ENCODE measurements around the gene EQTN. TPM values are rescaled to one million over a fixed set of nuclear protein-coding genes. Genes with fewer than 3 reads are reported as not detected.

The EQTN gene
- total RNA-seq (not detected), total RNA-seq (0 reads per million in 2 donors)

DNA sequence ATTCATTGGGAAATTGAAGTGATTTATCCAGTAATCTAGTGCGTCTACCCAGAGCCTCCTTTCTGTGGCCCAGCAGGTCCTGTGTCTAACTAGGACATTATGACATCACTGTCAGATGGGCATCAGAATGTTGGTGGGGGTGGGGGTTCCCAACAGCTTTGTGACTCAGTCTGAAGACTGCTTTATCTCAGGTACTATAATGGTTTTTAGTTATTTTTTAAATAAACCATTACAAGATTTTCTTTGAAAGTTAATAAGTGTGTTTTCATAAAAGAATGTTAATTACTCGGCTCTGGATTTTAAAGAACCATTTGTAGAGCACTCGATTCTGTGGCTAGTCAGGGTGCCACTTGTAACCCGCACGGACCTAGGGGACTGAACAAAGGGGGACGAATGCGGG lies at the start of gene EQTN:
Gene EQTN, minus strand, starts transcription at position 101 of the 400 bp plus-strand sequence. Its CDS starts 95 bp downstream, at position 6.
- no peak within 1 kb of the TSS for H3K4me3 Mint-ChIP-seq
- no peak within 1 kb of the TSS for H3K27ac Mint-ChIP-seq
- no peaks in the 10 kb centered on the region for H3K4me1 Mint-ChIP-seq
- ATAC-seq (no peak), DNase-seq (no peak)
- H3K9me3 ChIP-seq (ENCODE audit: control insufficient read depth, low read length, poor library complexity, severe bottlenecking), result no peaks in the 10 kb centered on the region
- H3K27me3 Mint-ChIP-seq, result peaks cover 20% of the 10 kb centered on the region
- peaks cover 2% of the 10 kb centered on the region for H3K36me3 Mint-ChIP-seq (ENCODE audit: low read depth)

- peaks cover 2% of the 10 kb centered on the region for H3K36me3 Mint-ChIP-seq (ENCODE audit: low read depth)
- no peaks in the 10 kb centered on the region for H3K9me3 ChIP-seq (ENCODE audit: control insufficient read depth, low read length, poor library complexity, severe bottlenecking)
- no peak overlapping the region for H3K27ac Mint-ChIP-seq
- no peaks in the 10 kb centered on the region for H3K4me1 Mint-ChIP-seq
- DNase-seq (no peak), ATAC-seq (no peak)
- H3K27me3 Mint-ChIP-seq, result no peaks in the 10 kb centered on the region
- H3K4me3 Mint-ChIP-seq, result no peak overlapping the region
These were observed 47.8 kb upstream of the EQTN start for GRCh38 chr9:27344776-27345175.

DNA sequence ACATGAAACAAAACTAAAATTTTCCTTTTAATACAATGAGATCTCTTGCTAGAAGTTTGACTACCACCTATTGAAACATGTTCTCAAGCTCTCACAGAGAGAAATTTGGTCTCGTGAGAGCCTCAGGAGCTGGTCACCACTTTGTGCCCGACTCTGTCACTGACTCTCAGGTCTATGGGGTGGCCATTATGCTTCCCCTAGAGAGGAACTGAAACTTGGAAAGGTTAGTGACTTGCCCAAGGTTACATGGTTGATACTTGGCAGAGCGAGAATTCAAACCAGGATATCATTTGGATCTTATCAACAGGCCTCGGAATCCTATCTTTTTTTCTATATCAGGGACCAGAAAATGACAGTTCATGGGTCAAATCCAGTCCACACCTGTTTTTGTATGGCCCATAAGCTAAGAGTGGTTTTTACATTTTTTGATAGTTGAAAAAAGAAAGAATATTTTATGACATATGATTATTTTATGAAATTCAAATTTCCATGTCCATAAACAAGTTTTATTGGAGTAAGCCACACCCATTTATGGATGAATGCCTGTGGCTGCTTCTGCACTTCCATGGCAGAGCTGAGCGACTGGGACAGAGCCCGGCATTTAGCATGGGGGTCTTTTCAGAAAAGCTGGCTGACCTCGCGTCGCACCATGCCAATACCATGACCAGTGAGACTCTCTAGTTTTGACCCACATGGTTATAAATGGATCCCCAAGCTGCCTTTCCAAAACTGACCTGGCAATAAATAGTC lies 44.8 kb upstream of the EQTN start:
- H3K9me3 ChIP-seq (ENCODE audit: control insufficient read depth, low read length, poor library complexity, severe bottlenecking), result no peaks in the 10 kb centered on the region
- DNase-seq (no peak), ATAC-seq (no peak)
- H3K4me3 Mint-ChIP-seq, result no peak overlapping the region
- H3K4me1 Mint-ChIP-seq, result no peaks in the 10 kb centered on the region
- no peak overlapping the region for H3K27ac Mint-ChIP-seq
- H3K27me3 Mint-ChIP-seq, result no peaks in the 10 kb centered on the region
- H3K36me3 Mint-ChIP-seq (ENCODE audit: low read depth), result no peaks in the 10 kb centered on the region

DNA sequence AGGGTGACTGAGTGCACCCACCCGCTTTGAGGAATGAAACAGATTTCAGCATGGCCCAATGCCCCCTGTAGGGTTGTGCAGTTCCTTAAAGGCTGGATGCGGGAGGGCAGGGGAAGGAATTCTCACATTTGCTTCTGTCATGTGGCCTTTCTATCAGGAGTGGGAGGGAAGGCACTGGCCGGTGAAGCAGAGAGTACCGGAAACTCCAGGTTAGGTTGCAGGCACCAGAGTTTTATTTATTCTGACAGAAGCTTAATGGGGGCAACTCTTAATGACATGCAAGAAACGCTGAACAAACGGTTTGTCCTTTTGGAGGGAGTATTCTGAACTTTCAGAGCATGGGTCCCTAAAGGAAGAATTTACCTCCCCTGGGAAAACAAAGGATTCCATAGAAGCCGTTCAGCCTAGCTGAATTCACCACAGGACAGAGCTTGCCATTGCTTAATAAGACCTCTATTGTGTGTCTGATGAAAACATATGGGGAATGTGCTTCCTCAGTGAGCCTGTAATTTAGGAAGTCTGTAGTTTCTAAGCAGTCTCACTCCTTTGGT lies 44.1 kb upstream of the EQTN start:
- Mint-ChIP-seq H3K4me3 (no peak overlapping the region), H3K27ac (no peak overlapping the region), H3K27me3 (no peaks in the 10 kb centered on the region), H3K4me1 (no peaks in the 10 kb centered on the region), H3K36me3 (ENCODE audit: low read depth) (no peaks in the 10 kb centered on the region)
- DNase-seq (no peak), ATAC-seq (no peak)
- H3K9me3 ChIP-seq (ENCODE audit: control insufficient read depth, low read length, poor library complexity, severe bottlenecking), result no peaks in the 10 kb centered on the region

DNA sequence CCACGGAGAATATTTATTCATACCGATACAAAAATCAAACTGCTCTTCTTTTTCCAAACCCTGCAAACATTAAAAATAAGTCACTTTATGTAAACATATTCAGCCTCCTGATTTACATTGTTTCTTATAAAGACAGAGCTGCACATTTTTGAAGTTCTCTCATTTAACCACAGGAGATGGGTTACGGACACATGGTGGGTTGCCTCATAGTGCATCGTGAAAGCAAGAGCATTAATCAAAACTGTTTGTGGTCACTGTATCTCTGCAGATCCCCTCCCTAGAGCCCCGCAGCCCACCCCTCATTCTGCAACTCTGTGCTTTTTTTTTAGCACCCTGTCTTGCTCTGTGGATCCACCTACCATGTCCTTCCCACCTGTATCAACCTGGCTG lies 43.3 kb upstream of the EQTN start:
- no peaks in the 10 kb centered on the region for H3K27me3 Mint-ChIP-seq
- ATAC-seq, result no peak

DNA sequence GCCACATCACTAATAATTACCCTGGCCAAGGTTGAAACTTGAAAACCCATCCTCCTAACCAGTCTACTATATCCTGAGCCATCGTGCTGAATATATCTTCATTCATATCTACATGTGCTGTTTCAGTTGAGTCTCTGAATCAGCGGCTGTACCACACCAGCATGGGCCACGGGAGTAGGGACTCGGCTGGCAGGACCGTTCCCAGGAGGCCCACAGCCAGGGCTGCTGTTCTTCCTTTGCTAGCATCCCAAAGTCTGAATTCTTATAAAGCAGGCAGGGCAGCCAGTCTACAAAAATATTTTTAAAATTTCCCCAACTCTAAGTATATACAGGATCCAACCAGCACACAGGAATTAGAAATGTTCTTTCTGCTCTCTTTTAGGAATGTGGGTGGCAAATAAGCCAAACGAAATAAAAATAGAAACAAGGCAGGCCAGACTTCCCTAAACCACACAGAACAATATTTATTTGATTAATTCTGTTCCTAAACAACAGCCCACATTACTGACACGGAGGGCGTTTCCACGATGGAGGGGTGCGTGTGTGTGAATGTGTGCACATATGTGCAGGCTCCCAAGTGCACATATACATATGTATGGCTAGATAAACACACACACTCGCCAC lies 42.8 kb upstream of the EQTN start:
- ATAC-seq, result no peak
- H3K9me3 ChIP-seq (ENCODE audit: control insufficient read depth, low read length, poor library complexity, severe bottlenecking), result no peaks in the 10 kb centered on the region
- H3K27ac Mint-ChIP-seq, result no peak overlapping the region
- H3K4me3 Mint-ChIP-seq, result no peak overlapping the region
- no peaks in the 10 kb centered on the region for H3K36me3 Mint-ChIP-seq (ENCODE audit: low read depth)
- DNase-seq, result no peak
- no peaks in the 10 kb centered on the region for H3K4me1 Mint-ChIP-seq
- H3K27me3 Mint-ChIP-seq, result no peaks in the 10 kb centered on the region

More for the DNA sequence above, 43.3 kb upstream of the EQTN start:
- no peak overlapping the region for H3K4me3 Mint-ChIP-seq
- no peaks in the 10 kb centered on the region for H3K36me3 Mint-ChIP-seq (ENCODE audit: low read depth)
- no peak for DNase-seq
- no peak overlapping the region for H3K27ac Mint-ChIP-seq
- H3K4me1 Mint-ChIP-seq, result no peaks in the 10 kb centered on the region
- no peaks in the 10 kb centered on the region for H3K9me3 ChIP-seq (ENCODE audit: control insufficient read depth, low read length, poor library complexity, severe bottlenecking)

DNA sequence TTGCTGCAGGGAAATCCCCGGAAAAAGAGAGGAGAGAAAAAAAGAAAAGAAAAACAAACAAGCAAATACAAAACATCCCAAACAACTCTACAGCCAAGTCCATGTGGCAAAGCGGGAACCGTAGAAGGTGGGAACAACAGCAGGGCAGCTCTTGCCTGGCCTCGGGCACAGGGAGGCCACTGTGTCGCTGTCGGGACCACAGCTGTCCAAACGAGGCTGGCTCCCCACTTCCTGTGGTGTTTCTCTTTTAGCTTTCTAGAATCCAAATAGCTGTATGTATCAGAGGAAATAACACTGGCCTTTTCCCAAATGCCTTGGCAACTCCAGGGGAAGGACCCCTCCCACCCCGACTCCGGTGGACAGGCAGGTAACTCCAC lies 41.6 kb upstream of the EQTN start:
- no peak for DNase-seq
- H3K9me3 ChIP-seq (ENCODE audit: control insufficient read depth, low read length, poor library complexity, severe bottlenecking), result no peaks in the 10 kb centered on the region
- no peaks in the 10 kb centered on the region for H3K36me3 Mint-ChIP-seq (ENCODE audit: low read depth)
- H3K27ac Mint-ChIP-seq, result no peak overlapping the region
- no peaks in the 10 kb centered on the region for H3K27me3 Mint-ChIP-seq
- no peaks in the 10 kb centered on the region for H3K4me1 Mint-ChIP-seq
- no peak for ATAC-seq
- H3K4me3 Mint-ChIP-seq, result no peak overlapping the region

DNA sequence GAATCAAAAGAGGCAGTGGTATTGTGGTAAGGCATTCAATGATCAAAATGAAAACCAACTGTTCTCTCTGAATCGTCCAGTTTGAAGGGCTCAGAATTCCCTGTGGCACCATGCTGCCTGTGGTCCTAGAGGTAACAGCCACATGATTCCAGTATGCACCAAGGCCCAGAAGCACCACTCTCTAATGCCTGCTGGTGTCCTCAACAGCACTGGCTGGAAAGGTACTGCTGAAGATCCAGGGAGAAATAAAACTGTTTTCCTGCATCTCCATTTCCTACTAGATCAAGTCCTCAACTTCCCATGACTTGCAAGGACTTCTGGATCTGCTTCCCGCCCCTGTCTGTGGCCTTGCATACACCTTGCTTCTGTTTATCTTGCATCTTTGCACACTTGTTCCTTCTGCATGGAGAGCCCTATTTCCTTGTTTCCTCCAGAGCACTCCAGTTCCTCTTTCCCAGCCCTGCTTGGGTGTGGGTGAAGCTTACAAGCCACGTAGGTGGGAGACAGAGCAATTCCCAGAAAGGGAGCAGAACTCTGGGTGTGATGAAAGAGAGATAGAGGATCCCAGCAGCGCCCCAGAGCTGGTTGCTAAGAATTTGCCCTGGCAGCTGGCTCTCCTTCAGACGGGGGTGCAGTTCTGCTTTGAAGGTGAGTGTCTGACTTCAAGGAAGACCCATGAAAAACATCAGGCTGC lies 41.0 kb upstream of the EQTN start:
- Mint-ChIP-seq H3K4me3 (no peak overlapping the region), H3K36me3 (ENCODE audit: low read depth) (no peaks in the 10 kb centered on the region), H3K27ac (no peak overlapping the region), H3K4me1 (no peaks in the 10 kb centered on the region), H3K27me3 (no peaks in the 10 kb centered on the region)
- DNase-seq (no peak), ATAC-seq (no peak)
- H3K9me3 ChIP-seq (ENCODE audit: control insufficient read depth, low read length, poor library complexity, severe bottlenecking), result no peaks in the 10 kb centered on the region

DNA sequence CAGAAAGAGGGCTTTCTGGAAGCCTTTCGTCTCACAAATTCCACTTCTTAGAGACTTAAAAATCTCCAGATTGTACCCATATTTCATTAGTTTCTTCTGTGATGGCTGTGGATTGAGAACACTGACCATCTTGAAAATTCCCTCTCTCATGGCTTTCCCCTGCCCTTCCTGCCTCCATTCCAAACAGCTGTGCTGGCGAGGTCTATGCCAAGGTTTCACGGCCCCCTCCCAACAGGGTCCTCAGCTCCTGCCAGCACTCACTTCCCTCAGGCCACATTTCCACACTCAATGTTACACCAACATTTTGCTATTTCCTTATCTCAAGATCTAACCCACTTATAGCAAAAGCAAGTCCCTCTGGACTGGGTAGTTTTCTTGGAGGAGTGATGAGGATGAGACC lies 40.3 kb upstream of the EQTN start:
- no peaks in the 10 kb centered on the region for H3K36me3 Mint-ChIP-seq (ENCODE audit: low read depth)

DNA sequence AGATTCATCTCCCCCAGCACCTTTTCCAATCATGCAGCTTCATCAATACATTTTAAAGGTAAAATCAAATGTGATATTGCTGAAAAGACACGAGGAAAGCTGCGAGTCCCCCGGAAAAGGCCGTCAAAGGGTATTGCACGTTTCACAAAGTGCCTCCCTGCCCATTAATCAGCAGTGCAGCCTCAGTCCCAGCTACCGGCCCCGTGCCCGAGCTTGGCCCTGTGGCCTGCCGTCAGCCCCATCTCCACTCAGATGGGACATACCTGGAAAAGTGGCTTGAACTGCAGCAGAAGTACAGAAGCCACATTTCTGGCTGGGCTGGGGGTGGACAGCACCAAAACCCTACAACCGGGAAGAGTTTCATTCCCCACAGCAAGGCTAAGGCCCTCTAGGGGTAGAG lies 39.9 kb upstream of the EQTN start:
- no peak overlapping the region for H3K4me3 Mint-ChIP-seq
- no peak overlapping the region for H3K27ac Mint-ChIP-seq
- peaks cover 4% of the 10 kb centered on the region for H3K27me3 Mint-ChIP-seq
- no peaks in the 10 kb centered on the region for H3K4me1 Mint-ChIP-seq
- no peak for ATAC-seq
- DNase-seq, result no peak
- H3K9me3 ChIP-seq (ENCODE audit: control insufficient read depth, low read length, poor library complexity, severe bottlenecking), result no peaks in the 10 kb centered on the region
- no peaks in the 10 kb centered on the region for H3K36me3 Mint-ChIP-seq (ENCODE audit: low read depth)

More for the DNA sequence above, 40.3 kb upstream of the EQTN start:
- H3K4me1 Mint-ChIP-seq, result no peaks in the 10 kb centered on the region
- peaks cover under 1% of the 10 kb centered on the region for H3K27me3 Mint-ChIP-seq
- H3K4me3 Mint-ChIP-seq, result no peak overlapping the region
- H3K27ac Mint-ChIP-seq, result no peak overlapping the region
- ATAC-seq (no peak), DNase-seq (no peak)
- H3K9me3 ChIP-seq (ENCODE audit: control insufficient read depth, low read length, poor library complexity, severe bottlenecking), result no peaks in the 10 kb centered on the region

GRCh38 chr9:27336126-27336525 lies 39.2 kb upstream of the EQTN start:
- no peaks in the 10 kb centered on the region for H3K36me3 Mint-ChIP-seq (ENCODE audit: low read depth)
- peaks cover 11% of the 10 kb centered on the region for H3K27me3 Mint-ChIP-seq
- DNase-seq (no peak), ATAC-seq (no peak)
- no peaks in the 10 kb centered on the region for H3K9me3 ChIP-seq (ENCODE audit: control insufficient read depth, low read length, poor library complexity, severe bottlenecking)
- no peak overlapping the region for H3K27ac Mint-ChIP-seq
- H3K4me1 Mint-ChIP-seq, result no peaks in the 10 kb centered on the region
- H3K4me3 Mint-ChIP-seq, result no peak overlapping the region

- Mint-ChIP-seq H3K27me3 (peaks cover 11% of the 10 kb centered on the region), H3K4me3 (no peak overlapping the region), H3K27ac (no peak overlapping the region), H3K36me3 (ENCODE audit: low read depth) (no peaks in the 10 kb centered on the region), H3K4me1 (no peaks in the 10 kb centered on the region)
- DNase-seq, result no peak
- H3K9me3 ChIP-seq (ENCODE audit: control insufficient read depth, low read length, poor library complexity, severe bottlenecking), result no peaks in the 10 kb centered on the region
- peak; percentile 32 for ATAC-seq
These were observed 38.1 kb upstream of the EQTN start for GRCh38 chr9:27335075-27335474.

GRCh38 chr9:27333241-27334052 lies 36.5 kb upstream of the EQTN start:
- H3K4me1 Mint-ChIP-seq, result peaks cover 3% of the 10 kb centered on the region
- no peaks in the 10 kb centered on the region for H3K9me3 ChIP-seq (ENCODE audit: control insufficient read depth, low read length, poor library complexity, severe bottlenecking)
- DNase-seq (peak in 1 of 3 donors; percentile 42), ATAC-seq (peak; percentile 70)
- no peaks in the 10 kb centered on the region for H3K36me3 Mint-ChIP-seq (ENCODE audit: low read depth)
- no peak overlapping the region for H3K4me3 Mint-ChIP-seq
- no peak overlapping the region for H3K27ac Mint-ChIP-seq
- H3K27me3 Mint-ChIP-seq, result peaks cover 11% of the 10 kb centered on the region
